HL-60 (cell line): ENCODE results near the gene EME2.

Experiments used
- DNase-seq, 2 experiments: peaks; one replicate each; pipeline ENCODE4 v3.0.0-alpha.2; 2010 to 2020; ENCODE audit warnings: low read depth in 1 of 2, low spot score in 1 of 2
- H3K27ac ChIP-seq: fragments of 250-450 bp; sonication (Bioruptor Pico); replicated peaks from 2 replicates; pipeline ENCODE4 v1.5.1; 2020; ENCODE audit warnings: mild to moderate bottlenecking, moderate library complexity
- H3K27me3 ChIP-seq: fragments of 250-450 bp; sonication (Bioruptor Pico); 2 replicates; pipeline ENCODE4 v1.5.1; 2021; ENCODE audit warnings: mild to moderate bottlenecking, moderate library complexity; ENCODE audit not compliant: insufficient read depth, poor library complexity, severe bottlenecking
- H3K4me3 ChIP-seq: replicated peaks from 2 replicates; pipeline ENCODE4 v1.5.1; 2011; ENCODE audit warnings: mild to moderate bottlenecking, control low read depth, low read length; ENCODE audit not compliant: insufficient read depth
- CTCF ChIP-seq: IDR thresholded peaks from one replicate; pipeline ENCODE4 v1.5.1; 2011; ENCODE audit warnings: low read length, control low read depth, inconsistent platforms; ENCODE audit not compliant: insufficient read depth
- GABPA ChIP-seq: IDR thresholded peaks from 2 replicates; pipeline ENCODE4 v1.6.1; 2012; ENCODE audit warnings: low read depth
- POLR2AphosphoS5 ChIP-seq: IDR thresholded peaks from 2 replicates; pipeline ENCODE4 v1.6.1; 2012; ENCODE audit warnings: low read depth
- REST ChIP-seq: IDR thresholded peaks from 2 replicates; pipeline ENCODE4 v1.6.1; 2012; ENCODE audit warnings: low read depth; ENCODE audit not compliant: insufficient replicate concordance
- SPI1 ChIP-seq: IDR thresholded peaks from 2 replicates; pipeline ENCODE4 v1.6.1; 2012; ENCODE audit warnings: low read depth, mild to moderate bottlenecking, borderline replicate concordance

Gene EME2

GRCh38 chr16:1754204-1754603 lies 18.4 kb upstream of the EME2 start:
- no peak for DNase-seq
- H3K4me3 ChIP-seq = no peak overlapping the region
- TF ChIP-seq SPI1 (no peak), POLR2AphosphoS5 (no peak), REST (no peak), CTCF (no peak), GABPA (no peak)
- H3K27ac ChIP-seq = no peak overlapping the region
- H3K27me3 ChIP-seq = no peaks in the 10 kb centered on the region

- DNase-seq = no peak
- Histone ChIP-seq H3K27ac (no peak overlapping the region), H3K4me3 (no peak overlapping the region), H3K27me3 (no peaks in the 10 kb centered on the region)
- TF ChIP-seq SPI1 (no peak), CTCF (no peak), GABPA (no peak), POLR2AphosphoS5 (no peak), REST (no peak)
Measured at GRCh38 chr16:1757714-1758461, 14.7 kb upstream of the EME2 start.

GRCh38 chr16:1758923-1759322 lies 13.7 kb upstream of the EME2 start:
- Histone ChIP-seq H3K27me3 (no peaks in the 10 kb centered on the region), H3K27ac (no peak overlapping the region), H3K4me3 (no peak overlapping the region)
- no peak for TF ChIP-seq SPI1
- TF ChIP-seq POLR2AphosphoS5 = no peak
- TF ChIP-seq GABPA = no peak
- TF ChIP-seq CTCF = no peak
- DNase-seq = no peak

GRCh38 chr16:1759511-1759910 lies 13.1 kb upstream of the EME2 start:
- DNase-seq = no peak
- TF ChIP-seq GABPA (no peak), REST (no peak), POLR2AphosphoS5 (no peak), SPI1 (no peak), CTCF (no peak)
- Histone ChIP-seq H3K27ac (no peak overlapping the region), H3K27me3 (no peaks in the 10 kb centered on the region), H3K4me3 (no peak overlapping the region)
